HEK293 (cell line): ENCODE results near the gene ZNHIT1.

ENCODE experiments used
- CTCF ChIA-PET: fragments of 350-600 bp; formaldehyde crosslinking; extraction: SDS; loops from one replicate; lab custom pipeline; 2021; ENCODE audit warnings: antibody characterized with exemption; lab: Yijun Ruan, JAX
- POLR2A ChIA-PET: fragments of 300-600 bp; formaldehyde crosslinking; extraction: SDS; loops from one replicate; lab custom pipeline; 2020; ENCODE audit warnings: antibody characterized with exemption, inconsistent platforms; lab: Yijun Ruan, JAX
- H3K27ac ChIP-seq: fragments of 200-500 bp; sonication (Bioruptor generic); 2 replicates; pipeline ENCODE4 v1.5.1; 2014; ENCODE audit warnings: low read depth, low read length, control low read depth, inconsistent platforms; ENCODE audit errors: extremely low read depth
- H3K36me3 ChIP-seq, 2 experiments: fragments of 200-500 bp in 1 of 2; sonication (Bioruptor generic) in 1 of 2; 1 replicate in 1 of 2; 2 replicates in 1 of 2; pipeline ENCODE4 v1.5.1; 2014 to 2017; ENCODE audit warnings: inconsistent platforms in 2 of 2, low read length in 2 of 2; ENCODE audit not compliant: control insufficient read depth in 2 of 2, insufficient read depth in 1 of 2
- H3K4me1 ChIP-seq: fragments of 200-500 bp; sonication (Bioruptor generic); 2 replicates; pipeline ENCODE4 v1.5.1; 2014; ENCODE audit warnings: mild to moderate bottlenecking, low read length, inconsistent platforms; ENCODE audit not compliant: control insufficient read depth, insufficient read depth
- H3K4me3 ChIP-seq: 2 replicates; pipeline ENCODE4 v1.5.1; 2011; ENCODE audit warnings: low read depth, mild to moderate bottlenecking, control low read depth, low read length, moderate library complexity
- H3K9me3 ChIP-seq: fragments of 200-500 bp; sonication (Bioruptor generic); 2 replicates; pipeline ENCODE4 v1.5.1; 2014; ENCODE audit warnings: low read depth, low read length, inconsistent platforms; ENCODE audit not compliant: control insufficient read depth, insufficient read depth
- GLI4 ChIP-seq: fragments of 450-650 bp; formaldehyde crosslinking; IDR thresholded peaks from 2 replicates; pipeline ENCODE4 v1.5.1; 2016; ENCODE audit warnings: missing biosample characterization, missing genetic modification characterization
- HIC1 ChIP-seq: fragments of 450-650 bp; formaldehyde crosslinking; IDR thresholded peaks from 2 replicates; pipeline ENCODE4 v1.5.1; 2016; ENCODE audit warnings: missing biosample characterization, missing genetic modification characterization
- PATZ1 ChIP-seq: fragments of 450-650 bp; formaldehyde crosslinking; IDR thresholded peaks from 2 replicates; pipeline ENCODE4 v1.5.1; 2016; ENCODE audit warnings: missing biosample characterization, missing genetic modification characterization
- PBX3 ChIP-seq: sonication (generic); formaldehyde crosslinking; IDR thresholded peaks from 2 replicates; pipeline ENCODE4 v1.8.1; 2022; ENCODE audit warnings: mild to moderate bottlenecking, moderate library complexity, missing genetic modification reagents
- ZBTB1 ChIP-seq: fragments of 450-650 bp; formaldehyde crosslinking; IDR thresholded peaks from 2 replicates; pipeline ENCODE4 v1.5.1; 2016; ENCODE audit warnings: missing biosample characterization, missing genetic modification characterization
- ZBTB11 ChIP-seq: fragments of 450-650 bp; formaldehyde crosslinking; conservative IDR thresholded peaks from 2 replicates; pipeline ENCODE4 v1.5.1; 2016; ENCODE audit warnings: low read depth, missing biosample characterization, missing genetic modification characterization
- ZNF19 ChIP-seq: fragments of 450-650 bp; formaldehyde crosslinking; IDR thresholded peaks from 2 replicates; pipeline ENCODE4; 2016; ENCODE audit warnings: missing biosample characterization, missing genetic modification characterization, low read depth
- ZNF274 ChIP-seq, 2 experiments: fragments of 200-500 bp in 1 of 2; fragments of 450-650 bp in 1 of 2; sonication (Bioruptor generic) in 1 of 2; formaldehyde crosslinking in 1 of 2; IDR thresholded peaks; 2 replicates each; pipeline versions ENCODE4 v1.5.1 to v1.6.1; 2014 to 2016; ENCODE audit warnings: borderline replicate concordance in 1 of 2, inconsistent platforms in 1 of 2, low read length in 1 of 2, missing biosample characterization in 1 of 2, missing genetic modification characterization in 1 of 2
- ZNF37A ChIP-seq: fragments of 450-650 bp; IDR thresholded peaks from 2 replicates; pipeline ENCODE4 v1.5.1; 2018; ENCODE audit warnings: missing biosample characterization, missing genetic modification characterization
- ZNF404 ChIP-seq: fragments of 450-650 bp; formaldehyde crosslinking; IDR thresholded peaks from 2 replicates; pipeline ENCODE4 v1.5.1; 2017; ENCODE audit warnings: missing biosample characterization, missing genetic modification characterization
- ZNF473 ChIP-seq: fragments of 450-650 bp; formaldehyde crosslinking; IDR thresholded peaks from 2 replicates; pipeline ENCODE4 v1.5.1; 2017; ENCODE audit warnings: missing biosample characterization, missing genetic modification characterization
- ZNF544 ChIP-seq: fragments of 450-650 bp; formaldehyde crosslinking; IDR thresholded peaks from 2 replicates; pipeline ENCODE4 v1.5.0; 2017; ENCODE audit warnings: missing biosample characterization, missing genetic modification characterization
- ZNF654 ChIP-seq: fragments of 450-650 bp; formaldehyde crosslinking; IDR thresholded peaks from 2 replicates; pipeline ENCODE4 v1.5.1; 2016; ENCODE audit warnings: low read depth, missing biosample characterization, missing genetic modification characterization
- ZNF658 ChIP-seq: fragments of 450-650 bp; formaldehyde crosslinking; IDR thresholded peaks from 2 replicates; pipeline ENCODE4; 2016; ENCODE audit warnings: missing biosample characterization, missing genetic modification characterization
- ZSCAN18 ChIP-seq: fragments of 450-650 bp; formaldehyde crosslinking; IDR thresholded peaks from 2 replicates; pipeline ENCODE4 v1.5.1; 2016; ENCODE audit warnings: missing biosample characterization, missing genetic modification characterization
- TF ChIP-seq, protein P1 (sequence below): fragments of 450-650 bp; formaldehyde crosslinking; IDR thresholded peaks from 2 replicates; pipeline ENCODE4 v1.5.1; 2016; ENCODE audit warnings: missing biosample characterization, missing genetic modification characterization

ZNHIT1 gene

DNA sequence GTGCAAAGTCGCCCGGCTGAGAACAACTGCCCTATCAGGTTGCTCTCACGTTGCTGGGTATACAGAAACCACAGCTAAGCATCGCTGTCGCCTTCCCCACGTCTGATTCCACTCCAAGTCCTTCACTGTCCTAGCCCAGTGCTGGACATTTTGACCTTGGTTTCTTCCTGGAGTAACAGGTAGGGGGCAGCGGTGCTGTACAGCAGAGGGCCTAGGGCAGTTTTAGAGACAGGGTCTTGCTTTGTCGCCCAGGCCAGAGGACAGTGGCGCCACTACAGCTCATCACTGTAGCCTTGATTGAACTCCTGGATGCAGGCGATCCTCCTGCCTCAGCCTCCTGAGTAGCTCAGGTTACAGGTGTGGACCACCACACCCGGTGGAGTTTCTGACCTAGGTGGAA is 17.1 kb downstream of the ZNHIT1 start (continued):
- TF ChIP-seq GLI4 (tag by site-specific recombination) = no peak
- no peak for TF ChIP-seq ZNF658
- no peak for TF ChIP-seq ZBTB1 (tag by site-specific recombination)
- TF ChIP-seq ZNF37A (tag by site-specific recombination) = no peak
- no peak for TF ChIP-seq ZNF654
- TF ChIP-seq PATZ1 (tag by site-specific recombination) = no peak
- no peak for TF ChIP-seq ZNF473 (tag by site-specific recombination)
- TF ChIP-seq, all 188 proteins: peak for 3

GRCh38 chr7:101235522-101235921 is 17.6 kb downstream of the ZNHIT1 start:
- Histone ChIP-seq H3K4me3 (no peak overlapping the region), H3K9me3 (no peaks in the 10 kb centered on the region), H3K27ac (no peak overlapping the region), H3K4me1 (no peaks in the 10 kb centered on the region), H3K36me3 (peaks cover 0 to 32% of the 10 kb centered on the region in 2 experiments; a peak in 2 of 3 replicates)
- TF ChIP-seq ZNF404 (no peak), PBX3 (CRISPR knock-in tag) (no peak), ZNF544 (tag by site-specific recombination) (no peak), ZNF274 (IDR thresholded peaks at IDR 0.05; ENCODE audit: low read length) (no peak), ZNF274 (tag by site-specific recombination; IDR thresholded peaks at IDR 0.05; ENCODE audit: borderline replicate concordance) (no peak), HIC1 (no peak), ZNF473 (tag by site-specific recombination) (no peak), ZNF19 (tag by site-specific recombination) (no peak), ZBTB11 (tag by site-specific recombination) (no peak), ZSCAN18 (tag by site-specific recombination) (no peak)
- TF ChIP-seq, protein P1, sequence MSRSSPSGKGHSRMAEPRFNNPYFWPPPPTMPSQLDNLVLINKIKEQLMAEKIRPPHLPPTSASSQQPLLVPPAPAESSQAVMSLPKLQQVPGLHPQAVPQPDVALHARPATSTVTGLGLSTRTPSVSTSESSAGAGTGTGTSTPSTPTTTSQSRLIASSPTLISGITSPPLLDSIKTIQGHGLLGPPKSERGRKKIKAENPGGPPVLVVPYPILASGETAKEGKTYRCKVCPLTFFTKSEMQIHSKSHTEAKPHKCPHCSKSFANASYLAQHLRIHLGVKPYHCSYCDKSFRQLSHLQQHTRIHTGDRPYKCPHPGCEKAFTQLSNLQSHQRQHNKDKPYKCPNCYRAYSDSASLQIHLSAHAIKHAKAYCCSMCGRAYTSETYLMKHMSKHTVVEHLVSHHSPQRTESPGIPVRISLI (tag by site-specific recombination) = no peak
- CTCF ChIA-PET = interaction anchor here (0.6 to 1.8 kb wide), 6 partner anchors 9 to 158 kb away, joined by 3 to 28 read pairs (median 4); partner anchors contain the start of gene FIS1
- POLR2A ChIA-PET = interaction anchor here (1.0 to 1.3 kb wide), 2 partner anchors 9 to 47 kb away, joined by 3 to 8 read pairs; no protein-coding TSS in a partner anchor
